ENCODE measurements around the gene CEACAM19.
"Not testable (repeated sequence)": the region's sequence is repeated elsewhere in the genome, so short reads cannot be mapped to it uniquely, and the experiment has no call there.

CEACAM19 gene

DNA sequence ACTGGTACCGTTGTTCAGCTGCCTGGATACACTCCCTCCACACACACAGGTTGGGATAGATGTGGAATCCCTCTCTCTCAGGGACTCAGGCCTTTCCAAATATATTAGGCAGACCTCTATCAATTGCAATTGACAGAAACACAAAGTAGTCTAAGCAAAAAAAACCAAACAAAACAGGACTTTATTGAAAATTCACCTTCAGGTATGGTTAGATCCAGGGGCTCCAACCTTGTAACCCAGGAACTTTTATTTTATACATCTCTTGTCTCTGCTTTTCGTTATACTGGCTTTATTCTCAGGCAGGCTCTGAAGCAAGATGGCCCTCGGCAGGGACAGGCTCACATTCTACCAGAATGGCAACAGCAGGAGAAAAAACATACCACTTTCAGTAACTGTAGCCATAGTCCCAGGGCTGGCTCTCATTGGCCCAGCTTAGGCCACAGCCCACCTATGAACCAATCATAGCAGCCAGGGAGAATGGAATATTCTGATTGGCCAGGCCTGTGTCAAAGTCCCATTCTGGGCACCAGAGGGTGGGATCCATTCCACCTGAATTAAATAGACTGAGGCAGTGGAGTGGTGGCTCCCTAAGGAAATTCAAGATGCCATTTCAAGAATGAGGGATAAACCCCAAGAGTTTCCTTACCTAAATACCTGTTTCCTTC, 13.1 kb upstream of the CEACAM19 start:
- H3K27ac Mint-ChIP-seq = no peak overlapping the region
- H3K36me3 Mint-ChIP-seq = peaks cover 2% of the 10 kb centered on the region
- no peaks in the 10 kb centered on the region for H3K9me3 Mint-ChIP-seq (ENCODE audit: low read depth)
- peaks cover 9% of the 10 kb centered on the region for H3K4me1 Mint-ChIP-seq (ENCODE audit: low read depth)
- no peaks in the 10 kb centered on the region for H3K27me3 Mint-ChIP-seq
- H3K4me3 Mint-ChIP-seq = no peak overlapping the region

DNA sequence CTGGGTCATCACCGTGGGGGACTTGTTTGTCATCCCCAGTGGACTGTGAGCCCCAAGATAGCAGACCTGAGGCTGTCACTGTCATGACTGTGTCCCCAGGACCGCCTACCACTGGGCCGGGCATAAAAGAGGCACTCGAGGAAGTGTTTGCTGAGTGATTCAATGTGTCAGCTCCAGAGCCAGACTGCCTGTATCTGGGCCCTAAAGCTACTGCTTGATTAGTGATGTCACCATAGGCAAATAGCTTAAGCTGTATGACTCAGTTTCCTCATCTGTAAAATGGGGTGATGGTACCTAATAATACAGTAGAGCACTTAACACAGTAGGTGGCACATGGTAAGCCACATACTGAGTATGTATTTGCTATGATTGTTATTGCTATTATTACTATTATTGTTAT, 11.2 kb upstream of the CEACAM19 start:
- peaks cover 2% of the 10 kb centered on the region for H3K36me3 Mint-ChIP-seq
- H3K27ac Mint-ChIP-seq = no peak overlapping the region
- no peaks in the 10 kb centered on the region for H3K27me3 Mint-ChIP-seq
- no peaks in the 10 kb centered on the region for H3K9me3 Mint-ChIP-seq (ENCODE audit: low read depth)
- H3K4me1 Mint-ChIP-seq (ENCODE audit: low read depth) = peaks cover 4% of the 10 kb centered on the region
- no peak overlapping the region for H3K4me3 Mint-ChIP-seq

DNA sequence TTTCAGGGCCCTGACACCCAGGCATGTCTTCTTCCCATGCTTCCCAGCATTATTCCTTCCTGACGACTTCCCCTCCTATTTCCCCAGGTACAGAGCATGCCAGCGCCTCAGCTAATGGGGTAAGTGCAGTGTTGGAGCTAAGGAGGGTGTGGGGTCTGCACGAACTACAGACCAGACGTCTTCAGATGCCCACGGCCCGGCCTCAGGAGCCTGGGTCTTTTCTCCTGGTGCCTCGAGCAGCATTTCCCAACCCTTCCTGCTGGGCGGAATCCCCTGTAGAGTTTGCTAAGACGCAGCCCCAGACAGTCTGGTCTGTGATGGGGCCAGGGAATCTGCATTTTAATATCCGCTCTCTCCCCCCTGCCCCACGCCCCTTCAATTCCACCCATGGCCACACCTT, 10.1 kb upstream of the CEACAM19 start:
- H3K9me3 Mint-ChIP-seq (ENCODE audit: low read depth) = no peaks in the 10 kb centered on the region
- H3K27me3 Mint-ChIP-seq = no peaks in the 10 kb centered on the region
- peaks cover 2% of the 10 kb centered on the region for H3K36me3 Mint-ChIP-seq
- H3K27ac Mint-ChIP-seq = no peak overlapping the region
- H3K4me3 Mint-ChIP-seq = no peak overlapping the region
- H3K4me1 Mint-ChIP-seq (ENCODE audit: low read depth) = peaks cover 4% of the 10 kb centered on the region

DNA sequence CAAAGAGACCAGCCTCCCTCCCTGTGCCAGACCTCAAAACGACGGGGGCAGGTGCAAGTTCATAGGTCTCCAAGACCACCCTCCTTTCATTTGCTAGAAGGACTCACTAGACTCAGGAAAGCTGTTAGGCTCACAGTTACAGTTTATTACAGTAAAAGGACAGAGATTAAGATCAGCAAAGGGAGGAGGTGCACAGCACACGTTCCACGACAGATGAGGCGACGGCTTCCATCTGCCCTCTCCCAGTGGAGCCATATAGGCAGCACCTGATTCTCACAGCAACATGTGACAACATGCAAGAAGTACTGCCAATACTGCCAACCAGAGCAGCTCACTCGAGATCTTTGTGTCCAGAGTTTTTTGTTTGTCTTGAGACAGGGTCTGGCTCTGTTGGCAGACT, 9.4 kb upstream of the CEACAM19 start:
- Mint-ChIP-seq H3K27me3 (no peaks in the 10 kb centered on the region), H3K9me3 (ENCODE audit: low read depth) (no peaks in the 10 kb centered on the region), H3K4me3 (no peak overlapping the region), H3K27ac (no peak overlapping the region), H3K4me1 (ENCODE audit: low read depth) (peaks cover 4% of the 10 kb centered on the region), H3K36me3 (peaks cover 2% of the 10 kb centered on the region)

DNA sequence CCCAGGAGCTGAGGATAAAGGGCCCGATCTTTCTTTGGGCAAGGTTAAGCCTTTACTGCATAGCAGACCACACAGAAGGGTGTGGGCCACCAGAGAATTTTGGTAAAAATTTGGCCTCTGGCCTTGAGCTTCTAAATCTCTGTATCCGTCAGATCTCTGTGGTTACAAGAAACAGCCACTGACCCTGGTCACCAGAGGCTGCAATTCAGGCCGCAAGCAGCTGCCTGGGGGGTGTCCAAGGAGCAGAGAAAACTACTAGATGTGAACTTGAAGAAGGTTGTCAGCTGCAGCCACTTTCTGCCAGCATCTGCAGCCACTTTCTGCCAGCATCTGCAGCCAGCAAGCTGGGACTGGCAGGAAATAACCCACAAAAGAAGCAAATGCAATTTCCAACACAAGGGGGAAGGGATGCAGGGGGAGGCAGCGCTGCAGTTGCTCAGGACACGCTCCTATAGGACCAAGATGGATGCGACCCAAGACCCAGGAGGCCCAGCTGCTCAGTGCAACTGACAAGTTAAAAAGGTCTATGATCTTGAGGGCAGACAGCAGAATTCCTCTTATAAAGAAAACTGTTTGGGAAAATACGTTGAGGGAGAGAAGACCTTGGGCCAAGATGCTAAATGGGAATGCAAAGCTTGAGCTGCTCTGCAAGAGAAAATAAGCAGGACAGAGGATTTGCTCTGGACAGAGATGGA, 8.4 kb upstream of the CEACAM19 start:
- H3K9me3 Mint-ChIP-seq (ENCODE audit: low read depth) = no peaks in the 10 kb centered on the region
- H3K27me3 Mint-ChIP-seq = no peaks in the 10 kb centered on the region
- H3K27ac Mint-ChIP-seq = no peak overlapping the region
- peaks cover 2% of the 10 kb centered on the region for H3K36me3 Mint-ChIP-seq
- H3K4me3 Mint-ChIP-seq = no peak overlapping the region
- no peaks in the 10 kb centered on the region for H3K4me1 Mint-ChIP-seq (ENCODE audit: low read depth)

DNA sequence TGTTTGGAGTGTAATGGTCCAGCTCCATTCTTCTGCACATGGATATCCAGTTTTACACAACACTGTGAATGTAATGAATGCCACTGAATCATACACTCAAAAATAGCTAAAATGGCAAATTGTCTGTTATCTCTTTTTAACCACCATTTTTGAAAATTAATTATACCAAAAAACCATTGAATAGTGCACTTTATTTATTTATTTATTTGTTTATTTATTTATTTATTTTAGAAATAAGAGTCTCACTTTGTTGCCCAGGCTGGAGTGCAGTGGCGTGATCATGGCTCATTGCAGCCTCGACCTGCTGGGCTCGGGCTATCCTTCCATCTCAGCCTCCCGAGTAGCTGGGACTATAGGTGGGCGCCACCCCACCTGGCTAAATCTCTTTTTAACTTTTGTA, 7.3 kb upstream of the CEACAM19 start:
- no peaks in the 10 kb centered on the region for H3K36me3 Mint-ChIP-seq
- no peak overlapping the region for H3K27ac Mint-ChIP-seq
- no peaks in the 10 kb centered on the region for H3K27me3 Mint-ChIP-seq
- no peak overlapping the region for H3K4me3 Mint-ChIP-seq
- no peaks in the 10 kb centered on the region for H3K9me3 Mint-ChIP-seq (ENCODE audit: low read depth)
- H3K4me1 Mint-ChIP-seq (ENCODE audit: low read depth) = no peaks in the 10 kb centered on the region

DNA sequence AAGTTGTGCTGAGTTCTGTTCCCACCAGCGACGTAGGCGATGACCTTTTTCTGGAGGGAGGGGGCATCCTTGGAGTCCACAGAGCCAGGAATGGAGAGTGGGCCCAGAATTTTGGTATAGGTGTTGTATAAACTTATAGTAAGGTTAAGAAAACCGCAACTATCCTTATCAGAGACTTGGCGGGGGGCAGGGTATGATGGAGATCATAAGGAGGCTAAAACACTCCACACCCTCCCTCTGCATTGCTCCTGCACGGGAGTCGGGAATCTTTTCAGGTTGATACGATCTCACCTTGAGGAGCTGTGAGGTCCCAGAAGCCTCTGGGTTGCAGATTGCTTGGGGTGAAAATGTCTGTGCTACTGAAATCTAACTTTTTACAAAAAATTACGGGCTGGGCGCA, 6.3 kb upstream of the CEACAM19 start:
- H3K27ac Mint-ChIP-seq = no peak overlapping the region
- no peaks in the 10 kb centered on the region for H3K4me1 Mint-ChIP-seq (ENCODE audit: low read depth)
- no peaks in the 10 kb centered on the region for H3K36me3 Mint-ChIP-seq
- H3K27me3 Mint-ChIP-seq = no peaks in the 10 kb centered on the region
- no peaks in the 10 kb centered on the region for H3K9me3 Mint-ChIP-seq (ENCODE audit: low read depth)
- no peak overlapping the region for H3K4me3 Mint-ChIP-seq

DNA sequence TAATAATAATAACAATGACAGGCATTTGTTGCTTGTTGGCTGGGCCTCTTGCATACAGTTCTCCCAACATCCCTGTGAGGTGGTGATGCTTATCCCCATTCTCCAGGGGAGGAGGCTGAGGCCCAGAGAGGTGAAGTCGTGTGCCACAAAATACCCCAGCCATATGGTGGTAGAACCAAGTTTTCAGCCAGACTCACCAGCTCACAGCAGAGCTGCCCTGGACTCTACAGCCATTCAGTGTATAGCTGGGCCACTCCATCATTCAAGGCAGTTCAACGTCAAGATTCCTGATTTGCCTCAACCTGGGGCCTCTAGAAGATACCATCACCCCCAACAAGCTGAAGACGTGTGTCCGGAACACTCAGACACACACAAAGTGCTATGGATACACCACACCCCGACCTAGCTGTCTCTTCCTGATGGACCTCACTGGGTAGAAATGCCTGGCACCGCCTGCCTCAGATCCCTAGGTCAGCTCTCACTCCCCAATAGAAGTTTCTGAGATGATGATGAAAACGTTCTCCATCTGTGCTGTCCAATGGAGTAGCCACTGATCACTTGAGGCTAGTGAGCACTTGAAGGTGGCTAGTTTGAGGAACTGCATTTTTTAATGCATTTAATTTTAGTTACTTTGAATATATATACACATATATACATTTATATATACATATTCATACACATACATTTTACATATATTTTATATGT, 4.3 kb upstream of the CEACAM19 start:
- H3K4me1 Mint-ChIP-seq (ENCODE audit: low read depth) = no peaks in the 10 kb centered on the region
- no peak overlapping the region for H3K4me3 Mint-ChIP-seq
- no peaks in the 10 kb centered on the region for H3K9me3 Mint-ChIP-seq (ENCODE audit: low read depth)
- no peak overlapping the region for H3K27ac Mint-ChIP-seq
- H3K36me3 Mint-ChIP-seq = no peaks in the 10 kb centered on the region
- H3K27me3 Mint-ChIP-seq = no peaks in the 10 kb centered on the region

DNA sequence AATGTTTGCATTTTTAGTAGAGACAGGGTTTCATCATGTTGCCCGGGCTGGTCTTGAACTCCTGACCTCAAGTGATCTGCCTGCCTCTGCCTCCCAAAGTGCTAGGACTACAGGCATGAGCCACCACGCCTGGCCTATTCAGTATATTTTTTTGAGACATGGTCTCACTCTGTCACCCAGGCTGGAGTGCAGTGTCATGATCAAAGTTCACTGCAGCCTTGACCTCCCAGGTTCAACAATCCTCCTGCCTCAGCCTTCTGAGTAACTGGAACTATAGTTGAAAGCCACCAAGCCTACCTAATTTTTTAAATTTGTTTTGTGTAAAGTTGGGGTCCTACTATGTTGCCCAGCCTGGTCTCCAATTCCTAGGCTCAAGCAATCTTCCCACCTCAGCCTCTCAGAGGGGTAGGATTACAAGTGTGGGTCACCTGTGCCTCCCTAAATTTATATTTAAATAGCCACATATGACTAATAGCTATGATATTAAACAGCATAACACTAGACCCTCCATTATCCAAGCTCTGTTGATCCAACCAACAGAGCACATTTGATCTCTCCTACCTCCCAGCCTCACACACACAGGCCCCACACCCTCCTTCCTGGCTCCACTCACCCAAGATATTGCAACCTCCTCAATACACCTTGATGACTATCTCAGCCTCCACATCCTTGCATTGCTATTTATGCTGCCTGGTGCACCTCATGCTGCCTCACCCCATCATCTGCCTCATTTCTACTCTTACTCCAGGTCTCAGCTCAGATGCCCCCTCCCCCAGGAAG, 2.1 kb upstream of the CEACAM19 start:
- Mint-ChIP-seq H3K4me1 (ENCODE audit: low read depth) (no peaks in the 10 kb centered on the region), H3K9me3 (ENCODE audit: low read depth) (no peaks in the 10 kb centered on the region), H3K27me3 (no peaks in the 10 kb centered on the region), H3K4me3 (no peak overlapping the region), H3K36me3 (no peaks in the 10 kb centered on the region), H3K27ac (no peak overlapping the region)

DNA sequence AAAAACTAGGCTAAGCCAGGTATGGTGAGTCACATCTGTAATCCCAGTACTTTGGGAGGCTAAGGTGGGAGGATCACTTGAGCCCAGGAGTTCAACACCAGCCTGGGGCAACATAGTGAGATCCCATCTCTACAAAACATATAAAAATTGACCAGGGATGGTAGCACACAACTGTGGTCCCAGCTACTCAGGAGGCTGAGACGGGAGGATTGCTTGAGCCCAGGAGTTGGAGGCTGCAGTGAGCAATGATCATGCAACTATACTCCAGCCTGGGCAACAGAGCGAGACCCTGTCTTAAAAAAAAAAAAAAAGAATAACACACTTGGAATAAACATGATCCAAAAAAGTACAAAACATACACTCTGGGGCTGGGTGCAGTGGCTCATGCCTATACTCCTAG, 1.3 kb upstream of the CEACAM19 start:
- H3K36me3 Mint-ChIP-seq; H3K27ac Mint-ChIP-seq; H3K4me1 Mint-ChIP-seq (ENCODE audit: low read depth); H3K4me3 Mint-ChIP-seq; H3K9me3 Mint-ChIP-seq (ENCODE audit: low read depth); H3K27me3 Mint-ChIP-seq: not testable (repeated sequence)

DNA sequence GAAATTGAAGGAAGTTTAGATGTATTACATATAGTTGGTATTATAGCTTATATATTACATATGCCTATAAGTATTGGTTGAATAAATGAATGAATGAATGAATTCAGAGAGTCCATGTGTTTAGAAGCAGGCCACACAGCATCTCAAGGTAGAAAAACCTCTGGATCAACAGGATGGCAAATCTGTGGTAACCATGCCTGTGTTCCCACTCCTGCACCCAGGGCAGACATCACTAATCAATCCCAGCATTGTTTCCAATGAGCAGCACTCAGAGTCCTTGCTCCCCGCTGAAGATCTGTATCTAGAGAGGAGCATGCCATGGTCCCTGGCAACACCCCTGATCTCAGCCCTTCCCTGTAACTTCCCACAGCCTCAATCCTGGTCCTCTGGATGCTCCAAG, 944 bp downstream of the CEACAM19 start:
- Mint-ChIP-seq H3K4me3 (no peak overlapping the region), H3K27me3 (no peaks in the 10 kb centered on the region), H3K9me3 (ENCODE audit: low read depth) (no peaks in the 10 kb centered on the region), H3K4me1 (ENCODE audit: low read depth) (no peaks in the 10 kb centered on the region), H3K27ac (no peak overlapping the region), H3K36me3 (no peaks in the 10 kb centered on the region)

DNA sequence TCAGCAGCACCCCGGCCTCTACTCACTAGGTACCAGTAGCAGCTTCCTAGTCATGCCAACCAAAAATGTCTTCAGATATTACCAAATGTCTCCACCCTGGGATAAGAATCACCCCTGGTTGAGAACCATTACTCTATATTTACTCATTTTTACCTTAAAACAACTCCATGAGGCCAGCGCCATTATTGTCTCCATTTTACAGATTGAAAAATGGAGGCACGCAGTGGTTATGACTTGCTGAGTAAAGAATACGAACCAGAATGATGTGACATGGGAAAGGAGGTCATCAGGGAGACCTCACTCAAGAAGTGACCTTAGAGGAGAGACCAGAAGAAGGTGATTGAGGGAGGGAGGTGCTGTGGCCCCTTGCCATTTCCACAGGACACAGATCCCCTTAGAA, 2.2 kb downstream of the CEACAM19 start:
- no peaks in the 10 kb centered on the region for H3K9me3 Mint-ChIP-seq (ENCODE audit: low read depth)
- H3K36me3 Mint-ChIP-seq = no peaks in the 10 kb centered on the region
- no peaks in the 10 kb centered on the region for H3K4me1 Mint-ChIP-seq (ENCODE audit: low read depth)
- no peak overlapping the region for H3K27ac Mint-ChIP-seq
- H3K27me3 Mint-ChIP-seq = no peaks in the 10 kb centered on the region
- no peak overlapping the region for H3K4me3 Mint-ChIP-seq

DNA sequence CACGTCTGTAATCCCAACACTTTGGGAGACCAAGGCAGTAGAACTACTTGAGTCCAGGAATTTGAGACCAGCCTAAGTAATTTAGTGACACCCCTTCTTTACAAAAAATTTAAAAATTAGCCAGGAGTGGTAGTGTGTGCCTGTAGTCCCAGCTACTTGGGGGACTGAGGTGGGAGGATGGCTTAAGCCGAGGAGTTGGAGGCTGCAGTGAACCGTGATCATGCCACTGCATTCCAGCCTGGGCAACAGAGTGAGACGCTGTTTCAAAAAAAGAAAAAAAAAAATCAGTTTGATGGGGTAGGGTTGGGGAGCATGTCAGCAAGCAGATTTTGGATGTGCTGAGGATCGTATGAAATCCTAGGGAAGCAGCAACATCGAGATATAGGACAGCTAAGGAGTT, 4.2 kb downstream of the CEACAM19 start:
- Mint-ChIP-seq H3K36me3 (no peaks in the 10 kb centered on the region), H3K27me3 (no peaks in the 10 kb centered on the region), H3K4me3 (no peak overlapping the region)

DNA sequence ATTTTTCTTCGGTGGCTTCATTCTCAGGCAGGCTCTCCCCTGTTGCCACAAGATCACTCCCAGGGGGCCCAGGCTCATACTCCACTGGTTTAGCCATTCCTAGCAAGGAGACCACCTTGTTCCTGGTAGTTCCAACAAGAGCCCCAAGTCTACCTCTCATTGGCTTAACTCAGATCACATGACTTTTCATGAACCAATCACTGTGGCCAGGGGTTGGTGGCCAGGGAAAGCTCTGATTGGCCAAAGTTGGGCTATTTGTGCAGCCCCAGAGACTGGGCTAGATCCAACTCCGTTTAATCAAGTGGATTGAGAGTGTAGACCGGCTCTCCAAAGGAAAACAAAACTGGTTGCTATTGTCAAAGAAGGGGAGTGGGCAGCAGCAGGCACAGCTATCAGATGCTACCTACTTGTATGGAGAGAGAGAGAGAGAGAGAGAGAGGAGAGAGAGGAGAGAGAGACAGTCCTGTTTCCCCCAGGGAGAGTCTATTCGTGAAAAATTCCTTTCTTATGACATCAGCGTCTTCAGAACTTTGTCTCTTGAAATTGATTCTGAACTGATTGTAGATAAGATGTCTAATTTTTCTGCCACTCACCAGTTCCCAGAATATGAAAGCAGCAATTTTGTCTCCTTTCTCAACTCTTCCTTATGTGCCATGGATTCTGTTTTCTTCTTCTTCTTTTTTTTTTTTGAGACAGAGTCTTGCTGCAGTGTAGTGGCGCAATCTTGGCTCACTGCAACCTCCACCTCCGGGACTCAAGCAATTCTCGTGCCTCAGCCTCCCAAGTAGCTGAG, 5.9 kb downstream of the CEACAM19 start:
- H3K27me3 Mint-ChIP-seq = no peaks in the 10 kb centered on the region
- H3K4me3 Mint-ChIP-seq = no peak overlapping the region
- H3K27ac Mint-ChIP-seq = no peak overlapping the region

More for the DNA sequence above, 4.2 kb downstream of the CEACAM19 start:
- Mint-ChIP-seq H3K4me1 (ENCODE audit: low read depth) (no peaks in the 10 kb centered on the region), H3K27ac (no peak overlapping the region), H3K9me3 (ENCODE audit: low read depth) (no peaks in the 10 kb centered on the region)

More for the DNA sequence above, 5.9 kb downstream of the CEACAM19 start:
- H3K9me3 Mint-ChIP-seq (ENCODE audit: low read depth) = no peaks in the 10 kb centered on the region
- H3K4me1 Mint-ChIP-seq (ENCODE audit: low read depth) = no peaks in the 10 kb centered on the region
- H3K36me3 Mint-ChIP-seq = no peaks in the 10 kb centered on the region
